Mammary epithelial cell (primary cell): Measurements from ENCODE around the gene PLEKHG4B.
"Not testable (repeated sequence)": the region's sequence is repeated elsewhere in the genome, so short reads cannot be mapped to it uniquely, and the experiment has no call there.

ENCODE experiments used
- EZH2 ChIP-seq: IDR thresholded peaks from 2 replicates; pipeline ENCODE4 v1.6.1; 2012; ENCODE audit warnings: low read length, inconsistent platforms, borderline replicate concordance
- TF ChIP-seq, protein P1 (sequence below), 2 donors: IDR thresholded peaks in 1 of 2; conservative IDR thresholded peaks in 1 of 2; 2 replicates each; pipeline ENCODE4 v1.5.1; 2011 to 2012; ENCODE audit warnings: inconsistent platforms in 2 of 2, low read length in 2 of 2, mild to moderate bottlenecking in 2 of 2, control low read depth in 1 of 2, low read depth in 1 of 2; ENCODE audit not compliant: insufficient read depth in 1 of 2; ENCODE audit errors: extremely low read depth in 1 of 2

DNA sequence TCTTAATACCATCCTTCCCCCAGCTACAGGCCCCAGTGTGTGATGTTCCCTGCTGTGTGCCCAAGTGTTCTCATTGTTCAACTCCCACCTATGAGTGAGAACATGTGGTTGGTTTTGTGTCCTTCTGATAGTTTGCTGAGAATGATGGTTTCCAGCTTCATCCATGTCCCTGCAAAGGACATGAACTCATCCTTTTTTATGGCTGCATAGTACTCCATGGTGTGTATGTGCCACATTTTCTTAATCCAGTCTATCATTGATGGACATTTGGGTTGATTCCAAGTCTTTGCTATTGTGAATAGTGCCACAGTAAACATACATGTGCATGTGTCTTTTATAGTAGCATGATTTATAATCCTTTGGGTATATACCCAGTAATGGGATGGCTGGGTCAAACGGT is 31.7 kb upstream of the PLEKHG4B start:
- TF ChIP-seq, protein P1, sequence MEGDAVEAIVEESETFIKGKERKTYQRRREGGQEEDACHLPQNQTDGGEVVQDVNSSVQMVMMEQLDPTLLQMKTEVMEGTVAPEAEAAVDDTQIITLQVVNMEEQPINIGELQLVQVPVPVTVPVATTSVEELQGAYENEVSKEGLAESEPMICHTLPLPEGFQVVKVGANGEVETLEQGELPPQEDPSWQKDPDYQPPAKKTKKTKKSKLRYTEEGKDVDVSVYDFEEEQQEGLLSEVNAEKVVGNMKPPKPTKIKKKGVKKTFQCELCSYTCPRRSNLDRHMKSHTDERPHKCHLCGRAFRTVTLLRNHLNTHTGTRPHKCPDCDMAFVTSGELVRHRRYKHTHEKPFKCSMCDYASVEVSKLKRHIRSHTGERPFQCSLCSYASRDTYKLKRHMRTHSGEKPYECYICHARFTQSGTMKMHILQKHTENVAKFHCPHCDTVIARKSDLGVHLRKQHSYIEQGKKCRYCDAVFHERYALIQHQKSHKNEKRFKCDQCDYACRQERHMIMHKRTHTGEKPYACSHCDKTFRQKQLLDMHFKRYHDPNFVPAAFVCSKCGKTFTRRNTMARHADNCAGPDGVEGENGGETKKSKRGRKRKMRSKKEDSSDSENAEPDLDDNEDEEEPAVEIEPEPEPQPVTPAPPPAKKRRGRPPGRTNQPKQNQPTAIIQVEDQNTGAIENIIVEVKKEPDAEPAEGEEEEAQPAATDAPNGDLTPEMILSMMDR (conservative IDR thresholded peaks at IDR 0.05 in 1 of 2, IDR thresholded peaks at IDR 0.05 in 1 of 2; ENCODE audit: extremely low read depth in 1 of 2, insufficient read depth in 1 of 2, low read depth in 1 of 2, low read length in 2 of 2) = not testable (repeated sequence)
- TF ChIP-seq EZH2 = not testable (repeated sequence)
